HG03442 (cell line): ENCODE measurements around the gene CYP4F2.
"Not testable (repeated sequence)": the region's sequence is repeated elsewhere in the genome, so short reads cannot be mapped to it uniquely, and the experiment has no call there.

Source experiments
- ATAC-seq: cut with Tn5 transposase; IDR thresholded peaks from one replicate; pipeline ENCODE4 v1.9.1; 2021; ENCODE audit warnings: mild to moderate bottlenecking, moderate library complexity; ENCODE audit not compliant: unreplicated experiment

CYP4F2 gene, protein sequence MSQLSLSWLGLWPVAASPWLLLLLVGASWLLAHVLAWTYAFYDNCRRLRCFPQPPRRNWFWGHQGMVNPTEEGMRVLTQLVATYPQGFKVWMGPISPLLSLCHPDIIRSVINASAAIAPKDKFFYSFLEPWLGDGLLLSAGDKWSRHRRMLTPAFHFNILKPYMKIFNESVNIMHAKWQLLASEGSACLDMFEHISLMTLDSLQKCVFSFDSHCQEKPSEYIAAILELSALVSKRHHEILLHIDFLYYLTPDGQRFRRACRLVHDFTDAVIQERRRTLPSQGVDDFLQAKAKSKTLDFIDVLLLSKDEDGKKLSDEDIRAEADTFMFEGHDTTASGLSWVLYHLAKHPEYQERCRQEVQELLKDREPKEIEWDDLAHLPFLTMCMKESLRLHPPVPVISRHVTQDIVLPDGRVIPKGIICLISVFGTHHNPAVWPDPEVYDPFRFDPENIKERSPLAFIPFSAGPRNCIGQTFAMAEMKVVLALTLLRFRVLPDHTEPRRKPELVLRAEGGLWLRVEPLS

DNA sequence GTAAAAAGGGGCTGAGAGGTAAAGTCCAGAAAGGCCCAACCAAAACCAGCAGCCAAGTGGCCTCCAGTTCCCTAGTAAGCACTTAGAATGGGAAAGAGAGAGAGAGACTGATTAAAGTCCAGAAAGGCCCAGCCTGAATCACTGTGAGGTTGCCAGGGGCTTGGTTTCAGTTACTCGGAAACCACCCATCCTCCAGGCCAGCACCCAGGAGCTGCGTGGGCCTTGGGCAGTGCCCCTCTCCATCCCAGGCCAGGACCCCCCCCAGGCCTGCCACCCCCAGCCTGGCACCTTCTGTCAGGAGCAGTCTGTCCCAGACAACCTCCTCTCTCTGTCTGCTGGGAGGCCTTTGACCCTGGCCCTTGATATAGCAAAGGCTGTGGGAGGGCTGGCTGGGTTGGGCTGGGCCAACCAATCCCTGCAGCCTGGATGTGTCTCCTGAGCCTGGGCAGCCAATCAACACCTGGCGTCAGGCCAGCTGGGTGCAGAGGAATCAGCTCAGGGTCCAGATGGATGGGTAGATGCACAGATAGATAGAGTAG, at the start of gene CYP4F2:
Gene CYP4F2, minus strand, starts transcription at position 337 of the 539 bp plus-strand sequence. CDS start 463 bp downstream, outside the sequence.
- ATAC-seq, result no peak

DNA sequence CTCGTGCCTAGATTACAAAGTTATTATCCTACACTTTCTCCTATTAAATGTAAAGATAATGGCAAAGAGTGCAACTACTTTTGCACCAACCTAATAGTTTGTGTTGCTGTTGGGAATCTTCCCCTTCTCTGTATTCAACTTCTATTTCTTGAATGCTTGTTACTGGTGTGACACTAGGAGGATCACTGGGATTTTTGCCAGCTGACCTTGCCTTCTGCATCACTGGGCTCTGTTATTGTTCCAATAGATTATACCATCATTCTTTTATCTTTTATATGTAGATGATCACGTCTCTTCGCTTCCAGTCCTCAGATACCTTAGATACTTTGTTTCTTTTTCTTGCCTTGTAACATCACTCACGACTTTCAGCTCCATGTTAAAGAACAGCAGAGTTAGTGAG, 47.4 kb upstream of the CYP4F2 start:
- no peak for ATAC-seq

- ATAC-seq, result no peak
Measured at GRCh38 chr19:15944401-15944800, 46.5 kb upstream of the CYP4F2 start.

DNA sequence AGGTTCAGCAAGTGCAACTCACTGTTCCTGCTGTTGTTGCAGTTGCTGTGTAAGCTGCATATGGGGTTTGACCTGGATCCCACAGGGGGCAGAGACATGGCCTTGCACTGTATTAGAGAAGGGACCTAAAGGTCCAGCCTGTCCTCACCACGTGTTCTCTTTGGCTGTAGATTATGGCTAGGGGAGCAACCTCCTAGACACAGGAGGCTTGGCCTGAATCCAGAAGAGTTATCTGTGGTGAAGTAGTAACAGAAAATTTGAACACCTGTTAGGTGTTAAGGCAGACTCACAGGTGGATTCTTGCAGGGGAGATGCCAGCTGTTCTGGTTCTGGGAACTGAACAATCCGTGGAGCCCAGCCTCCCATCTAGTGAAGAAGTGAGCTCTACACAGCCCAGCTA, 39.9 kb upstream of the CYP4F2 start:
- ATAC-seq, result no peak

DNA sequence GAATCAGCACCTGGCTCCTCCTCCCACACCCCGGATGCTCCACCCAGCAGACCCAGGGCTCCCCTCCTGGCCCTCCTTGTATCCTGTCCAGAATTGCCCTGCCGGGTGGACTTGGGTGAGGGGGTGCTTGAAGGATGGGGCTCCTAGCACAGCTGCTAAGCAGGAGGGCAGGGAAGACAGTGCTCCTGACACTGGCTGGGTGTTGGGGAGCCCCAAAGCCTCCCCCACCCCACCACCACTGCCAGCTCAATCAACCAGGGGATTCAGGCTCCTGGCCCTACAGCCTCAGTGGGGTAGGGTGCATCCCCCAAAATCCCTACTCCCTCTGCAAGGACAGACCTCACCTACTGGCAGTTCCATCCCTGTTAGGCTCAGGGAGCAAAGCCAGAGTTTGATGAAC, 39.1 kb upstream of the CYP4F2 start:
- ATAC-seq, result no peak

- ATAC-seq, result no peak
Measured at GRCh38 chr19:15936173-15936572, 38.3 kb upstream of the CYP4F2 start.

DNA sequence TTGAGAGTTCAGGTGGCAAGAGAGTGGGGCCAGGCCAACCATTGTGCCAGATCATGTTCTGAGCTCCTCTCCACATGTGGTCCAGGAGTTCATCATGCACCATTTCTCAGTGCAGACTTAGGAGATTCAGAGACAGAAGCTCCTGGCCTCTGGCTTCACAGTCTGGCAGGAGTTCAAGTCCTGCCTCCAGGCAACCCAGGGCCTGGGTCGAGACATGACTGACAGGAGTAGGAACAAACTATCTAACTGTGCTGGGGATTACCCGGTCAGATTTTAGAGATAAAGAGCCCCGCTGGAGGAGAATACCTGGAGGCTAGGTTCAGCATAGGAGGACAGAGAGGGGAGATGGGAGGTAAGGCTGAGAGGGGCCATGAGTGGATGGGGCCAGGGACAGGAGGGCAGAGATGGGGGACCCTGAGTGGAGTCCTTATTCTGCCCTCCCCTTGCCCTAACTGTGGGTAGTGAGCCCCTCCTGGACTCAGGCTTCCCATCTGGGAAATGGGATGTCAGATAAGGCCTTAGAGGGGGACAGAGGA, 37.4 kb upstream of the CYP4F2 start:
- no peak for ATAC-seq

- no peak for ATAC-seq
Measured at GRCh38 chr19:15934332-15935078, 36.6 kb upstream of the CYP4F2 start, which contains the start of gene CYP4F11. Gene CYP4F11, minus strand, starts transcription at chr19:15934529. Its CDS starts 121 bp downstream, at chr19:15934408.

DNA sequence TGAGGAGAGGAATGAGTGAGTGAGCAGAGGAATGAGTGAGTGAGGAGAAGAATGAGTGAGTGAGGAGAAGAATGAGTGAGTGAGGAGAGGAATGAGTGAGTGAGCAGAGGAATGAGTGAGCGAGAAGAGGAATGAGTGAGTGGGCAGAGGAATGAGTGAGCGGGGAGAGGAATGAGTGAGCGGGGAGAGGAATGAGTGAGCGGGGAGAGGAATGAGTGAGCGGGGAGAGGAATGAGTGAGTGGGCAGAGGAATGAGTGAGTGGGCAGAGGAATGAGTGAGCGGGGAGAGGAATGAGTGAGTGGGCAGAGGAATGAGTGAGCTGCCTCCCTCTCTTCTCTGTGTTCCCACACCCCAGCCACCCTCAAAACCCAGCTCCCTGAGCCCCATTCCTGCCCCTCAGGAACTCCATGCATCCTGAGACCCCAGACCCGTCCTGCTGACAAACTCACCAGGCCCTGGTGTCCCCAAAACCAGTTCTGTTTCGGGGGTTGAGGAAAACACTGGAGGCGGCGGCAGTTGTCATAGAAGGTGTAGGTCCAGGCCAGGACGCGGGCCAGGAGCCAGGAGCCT, 36.0 kb upstream of the CYP4F2 start:
- not testable (repeated sequence) for ATAC-seq

GRCh38 chr19:15928321-15928720, 30.4 kb upstream of the CYP4F2 start:
- no peak for ATAC-seq

DNA sequence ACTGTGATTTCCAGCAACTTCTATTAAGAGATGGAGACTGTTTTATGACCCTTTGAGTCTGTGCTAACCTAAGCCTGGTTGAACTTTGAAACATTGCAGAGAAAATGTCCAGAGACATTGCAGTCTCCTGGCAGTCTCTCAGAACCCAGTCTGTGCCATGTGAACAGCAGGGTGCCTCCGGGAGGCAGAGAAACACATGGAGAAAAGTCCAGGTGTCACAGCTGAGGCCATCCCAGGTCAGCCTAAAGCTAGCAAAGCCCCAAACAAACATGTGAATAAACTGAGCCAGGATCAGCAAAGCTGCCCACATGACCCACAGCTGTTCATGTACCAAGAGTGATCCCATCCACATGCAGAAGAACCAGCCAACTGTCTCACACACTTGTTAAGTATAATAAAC, 28.6 kb upstream of the CYP4F2 start:
- no peak for ATAC-seq

DNA sequence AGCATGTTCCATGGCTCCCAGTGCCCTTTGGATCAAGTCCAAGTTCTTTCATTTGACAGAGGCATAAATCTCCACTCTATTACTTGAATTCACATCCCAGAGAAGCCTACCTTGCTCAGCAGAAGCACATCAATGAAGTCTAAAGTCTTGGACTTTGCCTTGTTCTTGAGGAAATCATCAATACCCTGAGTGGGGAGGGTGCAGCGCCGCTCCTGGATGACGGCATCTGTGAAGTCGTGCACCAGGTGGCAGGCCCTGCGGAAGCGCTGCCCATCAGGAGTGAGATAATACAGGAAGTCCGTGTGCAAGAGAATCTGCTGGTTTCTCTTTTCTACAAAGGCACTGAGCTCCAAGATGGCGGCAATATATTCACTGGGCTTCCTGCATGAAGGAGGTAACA, 25.8 kb upstream of the CYP4F2 start:
- no peak for ATAC-seq

DNA sequence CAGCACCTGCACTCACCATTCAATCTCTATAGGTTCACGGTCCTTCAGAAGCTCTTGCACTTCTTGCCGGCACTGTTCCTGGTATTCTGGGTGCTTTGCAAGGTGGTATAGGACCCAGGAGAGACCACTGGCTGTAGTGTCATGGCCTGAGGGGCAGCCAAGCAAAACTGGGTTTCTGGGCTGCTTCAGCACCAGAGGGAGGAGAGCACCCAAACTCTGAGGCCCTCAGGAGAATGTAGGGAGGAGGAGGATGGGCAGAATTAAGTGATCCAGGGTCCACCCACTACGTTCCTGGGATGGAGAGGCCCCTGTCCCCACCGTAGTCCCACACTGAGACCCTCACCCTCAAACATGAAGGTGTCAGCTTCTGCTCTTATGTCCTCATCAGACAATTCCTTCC, 24.1 kb upstream of the CYP4F2 start:
- no peak for ATAC-seq

- ATAC-seq, result no peak
Measured at GRCh38 chr19:15919243-15919642, 21.4 kb upstream of the CYP4F2 start.

DNA sequence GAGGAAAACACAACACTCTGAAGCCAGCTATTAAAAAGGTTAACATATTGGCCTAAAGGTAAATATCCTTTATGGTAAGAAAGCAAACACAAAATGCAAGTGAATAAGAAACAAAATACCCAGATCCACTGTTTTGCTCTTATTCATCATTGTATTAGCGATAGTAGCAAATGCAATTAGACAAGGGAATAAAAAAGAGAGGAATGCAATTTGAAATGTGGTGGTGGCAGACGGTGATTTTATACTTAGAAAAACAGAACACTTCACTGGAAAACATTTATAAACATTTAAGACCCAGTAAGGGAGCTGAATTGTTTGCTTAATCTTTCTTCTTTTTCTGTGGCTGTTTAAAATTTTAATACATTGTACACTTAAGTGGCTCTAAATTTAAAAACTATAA, 17.2 kb upstream of the CYP4F2 start:
- no peak for ATAC-seq

- ATAC-seq, result no peak
Measured at GRCh38 chr19:15913830-15914229, 16.0 kb upstream of the CYP4F2 start.

DNA sequence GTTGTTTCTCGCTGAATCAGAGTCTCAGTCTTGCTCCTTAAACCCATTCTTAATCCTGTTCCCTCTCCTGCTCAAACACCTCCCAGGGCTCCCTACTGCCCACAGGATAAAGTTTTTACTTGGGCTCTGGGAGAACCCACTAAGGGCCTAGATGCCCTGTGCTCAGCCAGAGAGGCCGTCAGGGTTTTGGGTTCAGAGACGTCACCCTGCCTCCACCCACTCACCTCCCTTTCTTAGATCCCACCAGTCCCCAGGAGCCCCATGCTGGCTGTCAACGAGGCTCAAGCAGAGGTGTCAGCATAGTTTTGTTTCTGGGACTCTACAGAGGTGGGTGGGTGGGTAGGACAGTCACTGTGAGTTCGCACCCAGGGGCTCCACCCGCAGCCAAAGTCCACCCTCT, 15.5 kb upstream of the CYP4F2 start:
- no peak for ATAC-seq

DNA sequence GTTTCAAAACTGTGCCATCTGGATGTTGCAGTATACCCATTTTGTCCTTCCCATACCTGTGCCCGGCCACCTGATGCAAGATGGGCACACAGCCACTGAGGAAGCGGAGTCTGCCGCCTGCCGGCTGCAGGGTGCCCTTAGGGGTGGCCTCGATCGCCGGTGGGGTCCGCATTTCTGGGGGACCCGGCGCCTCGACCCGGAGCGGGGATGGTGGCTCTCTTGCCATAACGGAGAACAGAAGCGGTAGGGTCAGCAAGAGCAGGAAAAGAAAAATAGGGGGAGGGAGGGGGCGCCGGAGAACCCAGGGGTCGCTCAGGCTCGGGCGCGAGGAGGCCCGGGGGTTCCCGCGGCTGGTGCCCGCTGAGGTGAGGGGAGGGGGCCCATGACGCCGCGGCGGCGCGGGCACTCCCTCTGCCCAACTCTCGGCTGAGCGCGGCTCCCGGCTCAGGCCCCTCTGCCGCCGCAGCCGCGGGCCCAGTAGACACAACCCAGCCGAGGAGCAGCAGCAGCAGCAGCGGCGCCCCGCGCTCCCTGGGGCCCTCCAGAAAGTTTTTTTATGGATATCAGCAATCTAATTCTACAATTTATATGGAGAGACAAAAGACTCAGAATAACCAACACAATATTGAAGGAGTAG, 13.8 kb upstream of the CYP4F2 start:
- ATAC-seq, result no peak

- ATAC-seq, result no peak
Measured at GRCh38 chr19:15905026-15905425, 7.2 kb upstream of the CYP4F2 start.

GRCh38 chr19:15902898-15903297, 5.0 kb upstream of the CYP4F2 start:
- not testable (repeated sequence) for ATAC-seq

DNA sequence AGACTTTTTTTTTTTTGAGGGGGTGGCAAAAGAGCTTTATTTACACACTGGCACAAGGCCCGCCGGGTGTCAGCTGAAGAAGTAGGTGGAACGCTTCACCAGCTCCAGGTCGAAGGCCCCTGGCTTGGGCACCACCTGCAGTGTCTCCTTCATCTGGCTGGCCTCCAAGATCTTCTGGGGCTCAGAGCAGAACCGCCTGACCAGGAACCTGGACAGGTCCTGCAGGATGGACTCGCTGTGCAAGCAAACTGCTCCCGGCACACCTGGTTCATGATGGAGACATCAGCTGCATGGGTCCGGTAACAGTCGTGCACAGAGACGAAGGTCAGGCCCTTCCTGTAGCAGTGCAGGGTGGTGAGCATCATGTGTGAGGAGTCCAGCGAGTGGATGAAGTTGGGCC, 4.4 kb upstream of the CYP4F2 start:
- no peak for ATAC-seq
